Cardiac muscle cell (in vitro differentiated cells and primary cell): Measurements from ENCODE around the gene PRKAG2. TPM values are rescaled to one million over a fixed set of nuclear protein-coding genes. Genes with fewer than 3 reads are reported as not detected.
"Not testable (repeated sequence)": the region's sequence is repeated elsewhere in the genome, so short reads cannot be mapped to it uniquely, and the experiment has no call there.

Source experiments
- DNase-seq, 2 donors: peaks; one replicate each; pipeline versions ENCODE4 v3.0.0 to v3.0.0-alpha.2; 2010 to 2017; ENCODE audit warnings: low read depth in 1 of 2, low spot score in 1 of 2
- H3K27ac ChIP-seq: fragments of 200-600 bp; sonication (generic); 2 replicates; pipeline ENCODE4 v1.5.1; 2016
- H3K27me3 ChIP-seq: fragments of 200-600 bp; sonication (generic); 2 replicates; pipeline ENCODE4 v1.6.0; 2016; ENCODE audit warnings: control low read depth
- H3K36me3 ChIP-seq: fragments of 200-600 bp; sonication (generic); 2 replicates; pipeline ENCODE4 v1.5.1; 2016; ENCODE audit warnings: control low read depth
- H3K4me1 ChIP-seq: fragments of 200-600 bp; sonication (generic); 2 replicates; pipeline ENCODE4 v1.8.1; 2017; ENCODE audit warnings: low read depth, mild to moderate bottlenecking, mixed run types
- H3K4me3 ChIP-seq: fragments of 200-600 bp; sonication (generic); 2 replicates; pipeline ENCODE4 v1.5.1; 2016; ENCODE audit warnings: mild to moderate bottlenecking
- H3K9me3 ChIP-seq: fragments of 200-600 bp; sonication (generic); 2 replicates; pipeline ENCODE4 v1.5.1; 2017; ENCODE audit warnings: low read depth, mild to moderate bottlenecking, control low read depth
- CTCF ChIP-seq: IDR thresholded peaks from 2 replicates; pipeline ENCODE4 v1.5.1; 2012; ENCODE audit warnings: low read depth, mild to moderate bottlenecking, low read length
- polyA plus RNA-seq: library from polyadenylated mRNA; unstranded; fragments of >200 nt; fragmentation: Nextera tagmentation; extraction: Ambion mirVana; gene quantifications from 2 replicates; pipeline ENCODE4 v1.2.1, GENCODE V29; 2016
- total RNA-seq: library from RNA; depleted of rRNA; stranded (reverse); fragments of >200 nt; gene quantifications from 2 replicates; pipeline ENCODE4 v1.2.3, GENCODE V29; 2016

The PRKAG2 gene
- total and polyA plus RNA-seq, 2 experiments from 2014 or later = 43.4 to 85.3 TPM

- H3K4me3 ChIP-seq = peak within 1 kb of the TSS; percentile 99
- H3K36me3 ChIP-seq = no peaks in the 10 kb centered on the region
- peak; percentile 99 to 100 for DNase-seq
- H3K4me1 ChIP-seq = no peaks in the 10 kb centered on the region
- H3K27ac ChIP-seq = peak within 1 kb of the TSS; percentile 99
- no peaks in the 10 kb centered on the region for H3K9me3 ChIP-seq
- no peaks in the 10 kb centered on the region for H3K27me3 ChIP-seq
- TF ChIP-seq CTCF = no peak
These were observed 357.0 kb downstream of the PRKAG2 start, which contains the start of gene RHEB for GRCh38 chr7:151519765-151520418. RHEB (minus strand) TSS chr7:151519895; CDS start chr7:151519511, 384 bp downstream.

- Histone ChIP-seq H3K27ac (peak overlapping the region; percentile 99), H3K4me3 (peak overlapping the region; percentile 99)
- H3K27me3 ChIP-seq = not testable (repeated sequence)
These were observed 357.8 kb downstream of the PRKAG2 start for GRCh38 chr7:151518947-151519764.

DNA sequence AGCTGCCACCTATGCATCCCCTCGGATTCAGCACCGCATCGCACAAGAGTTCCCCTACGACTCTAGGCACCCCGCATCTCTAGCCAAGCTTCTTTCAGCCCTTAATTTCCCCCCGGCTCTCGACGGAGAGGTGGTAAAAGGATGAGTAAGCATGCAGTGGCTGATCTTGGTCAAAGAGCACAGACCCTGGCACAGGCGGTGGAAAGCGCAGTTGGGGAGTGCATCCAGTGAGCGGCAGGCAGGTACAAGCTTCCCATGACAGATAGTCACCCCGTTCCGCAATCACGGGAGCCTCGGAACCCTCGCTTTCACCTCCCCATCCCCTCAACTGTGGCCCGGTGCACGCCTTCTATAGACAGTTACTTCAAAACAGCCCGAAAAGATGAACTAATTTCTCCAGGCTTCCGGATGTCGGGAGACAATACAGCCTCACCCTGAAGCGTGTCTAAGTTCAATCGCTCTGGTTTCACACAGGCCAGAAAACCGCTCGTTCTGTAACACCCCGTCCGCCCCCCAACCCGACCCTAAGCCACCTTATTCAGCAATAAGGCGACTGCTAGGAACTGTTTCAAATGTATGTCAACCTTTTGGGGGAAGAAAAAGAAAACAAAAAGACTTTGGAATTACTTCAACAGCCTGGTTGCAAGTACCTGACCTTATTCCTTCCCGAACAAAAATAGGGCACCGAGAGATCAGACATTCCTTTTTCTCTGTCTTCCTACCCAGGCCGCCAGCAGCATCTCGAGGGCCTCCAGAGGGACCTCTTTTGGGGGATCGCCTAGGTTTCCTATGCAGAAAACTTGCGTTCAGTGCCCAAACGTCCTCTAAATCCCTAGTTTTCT lies 358.6 kb downstream of the PRKAG2 start:
- TF ChIP-seq CTCF = no peak
- Histone ChIP-seq H3K27ac (peak overlapping the region; percentile 99), H3K9me3 (no peaks in the 10 kb centered on the region), H3K4me3 (peak overlapping the region; percentile 99), H3K27me3 (no peaks in the 10 kb centered on the region), H3K4me1 (no peaks in the 10 kb centered on the region), H3K36me3 (no peaks in the 10 kb centered on the region)
- DNase-seq = peak; percentile 35 to 48

More at GRCh38 chr7:151518947-151519764, 357.8 kb downstream of the PRKAG2 start:
- H3K9me3 ChIP-seq, H3K4me1 ChIP-seq, H3K36me3 ChIP-seq: not testable (repeated sequence)
- DNase-seq = peak; percentile 49 to 71

DNA sequence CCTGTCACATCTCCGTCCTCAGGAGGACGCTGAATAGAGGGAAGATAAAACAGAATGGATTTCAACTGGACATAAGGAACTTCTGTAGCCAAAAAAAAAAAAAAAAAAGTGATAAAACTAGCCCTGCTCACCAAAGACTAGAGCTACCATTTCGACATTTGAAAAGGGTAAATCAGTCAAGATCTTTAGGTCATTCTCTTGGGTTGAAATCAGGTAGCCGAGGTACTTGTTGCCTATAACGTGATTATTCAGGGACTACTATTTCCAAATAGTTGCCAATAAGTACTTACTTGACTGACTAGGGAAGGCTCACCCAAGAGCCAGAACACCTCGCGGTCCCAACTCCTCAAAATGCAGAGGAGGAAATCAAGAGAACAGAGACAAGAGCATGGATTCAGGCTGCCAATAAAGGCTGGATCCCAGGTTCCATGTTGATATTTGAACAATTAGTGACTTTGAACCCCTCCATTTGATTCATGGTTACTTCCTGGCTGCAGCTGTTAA lies 359.3 kb downstream of the PRKAG2 start:
- TF ChIP-seq CTCF = no peak
- no peak overlapping the region for H3K27ac ChIP-seq
- no peaks in the 10 kb centered on the region for H3K9me3 ChIP-seq
- peaks cover 6% of the 10 kb centered on the region for H3K4me1 ChIP-seq
- H3K27me3 ChIP-seq = no peaks in the 10 kb centered on the region
- peak in 1 of 2 donors; percentile 18 for DNase-seq
- no peaks in the 10 kb centered on the region for H3K36me3 ChIP-seq
- H3K4me3 ChIP-seq = peak overlapping the region; percentile 99

GRCh38 chr7:151515276-151515565 lies 361.7 kb downstream of the PRKAG2 start:
- TF ChIP-seq CTCF = no peak
- H3K4me1 ChIP-seq = peaks cover 14% of the 10 kb centered on the region
- no peaks in the 10 kb centered on the region for H3K9me3 ChIP-seq
- no peak overlapping the region for H3K4me3 ChIP-seq
- DNase-seq = no peak
- H3K36me3 ChIP-seq = no peaks in the 10 kb centered on the region
- H3K27ac ChIP-seq = no peak overlapping the region
- no peaks in the 10 kb centered on the region for H3K27me3 ChIP-seq
